ENCODE results near the gene SEPTIN12. TPM values are rescaled to one million over a fixed set of nuclear protein-coding genes. Genes with fewer than 3 reads are reported as not detected.

Gene SEPTIN12
- polyA plus RNA-seq, 1 donor from 2014 or later: 1.8 TPM

GRCh38 chr16:4737545-4737944 lies 50.6 kb downstream of the SEPTIN12 start:
- Histone ChIP-seq H2AFZ (ENCODE audit: low read depth, low read length) (no peak overlapping the region), H3K9me2 (ENCODE audit: insufficient read depth, low read length) (no peaks in the 10 kb centered on the region), H3K27me3 (ENCODE audit: insufficient read depth, low read depth, low read length) (no peaks in the 10 kb centered on the region), H3F3A (ENCODE audit: insufficient read depth, low read length, poor library complexity, severe bottlenecking) (no peaks in the 10 kb centered on the region), H4K20me1 (ENCODE audit: insufficient read depth) (no peaks in the 10 kb centered on the region), H3K4me2 (ENCODE audit: low read length) (no peak overlapping the region), H3K9ac (ENCODE audit: low read length) (no peak overlapping the region), H3K4me3 (ENCODE audit: low read length) (no peak overlapping the region), H3K79me2 (replicated peaks; ENCODE audit: insufficient read depth, low read length) (peaks cover 9% of the 10 kb centered on the region), H3K36me3 (ENCODE audit: insufficient read depth, low read length) (no peaks in the 10 kb centered on the region), H3K27ac (ENCODE audit: low read length) (no peak overlapping the region), H3K9me3 (ENCODE audit: low read length) (no peaks in the 10 kb centered on the region)
- TF ChIP-seq POLR2AphosphoS5 (IDR thresholded peaks at IDR 0.05): no peak
- TF ChIP-seq EZH2 (IDR thresholded peaks at IDR 0.05; ENCODE audit: borderline replicate concordance, insufficient read depth, low read length, poor library complexity, severe bottlenecking): no peak

DNA sequence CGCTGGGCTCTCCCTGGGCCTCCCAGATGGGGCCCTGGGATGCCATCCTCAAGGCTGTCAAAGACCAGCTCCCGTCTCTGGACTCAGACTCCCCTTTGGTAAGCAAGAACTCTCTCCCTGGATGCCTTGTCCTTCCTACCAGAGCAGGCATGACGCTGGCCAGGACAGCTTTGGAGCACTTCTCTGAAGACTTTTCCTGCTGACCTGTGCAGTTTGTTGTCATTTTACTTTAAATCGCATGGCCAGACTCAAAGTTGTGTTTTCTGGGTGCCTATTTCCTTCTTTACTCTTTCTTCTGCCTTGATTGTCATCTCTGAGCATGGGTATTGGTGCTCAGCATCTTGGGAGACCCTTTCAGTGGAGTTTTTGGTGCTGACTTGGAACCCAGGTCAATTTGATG lies 51.6 kb downstream of the SEPTIN12 start:
- Histone ChIP-seq H2AFZ (ENCODE audit: low read depth, low read length) (no peak overlapping the region), H4K20me1 (ENCODE audit: insufficient read depth) (no peaks in the 10 kb centered on the region), H3K9me3 (ENCODE audit: low read length) (no peaks in the 10 kb centered on the region), H3K27ac (ENCODE audit: low read length) (no peak overlapping the region), H3K9me2 (ENCODE audit: insufficient read depth, low read length) (no peaks in the 10 kb centered on the region), H3K79me2 (replicated peaks; ENCODE audit: insufficient read depth, low read length) (peaks cover 14% of the 10 kb centered on the region), H3K36me3 (ENCODE audit: insufficient read depth, low read length) (no peaks in the 10 kb centered on the region), H3K27me3 (ENCODE audit: insufficient read depth, low read depth, low read length) (no peaks in the 10 kb centered on the region), H3F3A (ENCODE audit: insufficient read depth, low read length, poor library complexity, severe bottlenecking) (no peaks in the 10 kb centered on the region), H3K9ac (ENCODE audit: low read length) (no peak overlapping the region), H3K4me3 (ENCODE audit: low read length) (no peak overlapping the region), H3K4me2 (ENCODE audit: low read length) (no peak overlapping the region)
- TF ChIP-seq MXI1 (conservative IDR thresholded peaks at IDR 0.05; ENCODE audit: poor library complexity, severe bottlenecking) (no peak), EZH2 (IDR thresholded peaks at IDR 0.05; ENCODE audit: borderline replicate concordance, insufficient read depth, low read length, poor library complexity, severe bottlenecking) (no peak), EP300 (conservative IDR thresholded peaks at IDR 0.05; ENCODE audit: poor library complexity, severe bottlenecking) (no peak), POLR2AphosphoS5 (IDR thresholded peaks at IDR 0.05) (no peak), TAF1 (IDR thresholded peaks at IDR 0.05; ENCODE audit: low read depth) (no peak), CTCF (IDR thresholded peaks at IDR 0.05; ENCODE audit: poor library complexity, severe bottlenecking) (no peak), SMC3 (conservative IDR thresholded peaks at IDR 0.05; ENCODE audit: poor library complexity) (no peak), RAD21 (conservative IDR thresholded peaks at IDR 0.05) (no peak)
- TF ChIP-seq, protein P1, sequence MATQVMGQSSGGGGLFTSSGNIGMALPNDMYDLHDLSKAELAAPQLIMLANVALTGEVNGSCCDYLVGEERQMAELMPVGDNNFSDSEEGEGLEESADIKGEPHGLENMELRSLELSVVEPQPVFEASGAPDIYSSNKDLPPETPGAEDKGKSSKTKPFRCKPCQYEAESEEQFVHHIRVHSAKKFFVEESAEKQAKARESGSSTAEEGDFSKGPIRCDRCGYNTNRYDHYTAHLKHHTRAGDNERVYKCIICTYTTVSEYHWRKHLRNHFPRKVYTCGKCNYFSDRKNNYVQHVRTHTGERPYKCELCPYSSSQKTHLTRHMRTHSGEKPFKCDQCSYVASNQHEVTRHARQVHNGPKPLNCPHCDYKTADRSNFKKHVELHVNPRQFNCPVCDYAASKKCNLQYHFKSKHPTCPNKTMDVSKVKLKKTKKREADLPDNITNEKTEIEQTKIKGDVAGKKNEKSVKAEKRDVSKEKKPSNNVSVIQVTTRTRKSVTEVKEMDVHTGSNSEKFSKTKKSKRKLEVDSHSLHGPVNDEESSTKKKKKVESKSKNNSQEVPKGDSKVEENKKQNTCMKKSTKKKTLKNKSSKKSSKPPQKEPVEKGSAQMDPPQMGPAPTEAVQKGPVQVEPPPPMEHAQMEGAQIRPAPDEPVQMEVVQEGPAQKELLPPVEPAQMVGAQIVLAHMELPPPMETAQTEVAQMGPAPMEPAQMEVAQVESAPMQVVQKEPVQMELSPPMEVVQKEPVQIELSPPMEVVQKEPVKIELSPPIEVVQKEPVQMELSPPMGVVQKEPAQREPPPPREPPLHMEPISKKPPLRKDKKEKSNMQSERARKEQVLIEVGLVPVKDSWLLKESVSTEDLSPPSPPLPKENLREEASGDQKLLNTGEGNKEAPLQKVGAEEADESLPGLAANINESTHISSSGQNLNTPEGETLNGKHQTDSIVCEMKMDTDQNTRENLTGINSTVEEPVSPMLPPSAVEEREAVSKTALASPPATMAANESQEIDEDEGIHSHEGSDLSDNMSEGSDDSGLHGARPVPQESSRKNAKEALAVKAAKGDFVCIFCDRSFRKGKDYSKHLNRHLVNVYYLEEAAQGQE (IDR thresholded peaks at IDR 0.05; ENCODE audit: borderline replicate concordance): no peak

Data from neural cell (in vitro differentiated cells).